ENCODE results near the gene ATP6V0D1.

DNA sequence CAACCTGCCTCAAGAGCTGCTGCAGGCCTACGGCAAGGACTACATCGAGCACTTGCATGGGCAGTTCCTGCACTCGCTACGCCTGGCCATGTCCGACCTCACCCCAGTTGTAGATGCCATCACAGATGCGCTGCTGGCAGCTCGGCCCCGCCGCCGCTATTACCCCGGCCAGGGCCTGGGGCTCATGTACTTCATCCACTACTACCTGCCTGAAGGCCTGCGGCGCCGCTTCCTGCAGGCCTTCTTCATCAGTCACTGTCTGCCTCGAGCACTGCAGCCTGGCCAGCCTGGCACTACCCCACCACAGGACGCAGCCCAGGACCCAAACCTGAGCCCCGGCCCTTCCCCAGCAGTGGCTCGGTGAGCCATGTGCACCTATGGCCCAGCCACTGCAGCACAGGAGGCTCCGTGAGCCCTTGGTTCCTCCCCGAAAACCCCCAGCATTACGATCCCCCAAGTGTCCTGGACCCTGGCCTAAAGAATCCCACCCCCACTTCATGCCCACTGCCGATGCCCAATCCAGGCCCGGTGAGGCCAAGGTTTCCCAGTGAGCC lies 44.2 kb downstream of the ATP6V0D1 start:
- TF ChIP-seq POLR2A (IDR thresholded peaks at IDR 0.05; ENCODE audit: low read length) (no peak), GATA1 (IDR thresholded peaks at IDR 0.05; ENCODE audit: low read depth, low read length) (no peak)

All from erythroblast (primary cell).